Subcutaneous adipose tissue (tissue), 4 donors: Measurements from ENCODE around the gene POLE3. TPM values are rescaled to one million over a fixed set of nuclear protein-coding genes. Genes with fewer than 3 reads are reported as not detected.

Experiments
- CTCF ChIP-seq: fragments of 450-650 bp; IDR thresholded peaks from one replicate; pipeline ENCODE4 v1.5.1; 2016; ENCODE audit warnings: low read depth, mild to moderate bottlenecking, control low read depth, antibody characterized with exemption, moderate library complexity
- total RNA-seq, 4 donors: library from RNA; depleted of rRNA; stranded (reverse); fragments of >200 nt; gene quantifications; one replicate each; pipeline ENCODE4 v1.1.0, GENCODE V29; 2016

The POLE3 gene
- total RNA-seq, 4 donors from 2014 or later, result 20.7 to 28.4 (median 27.0) TPM

GRCh38 chr9:113375057-113376023 is 35.1 kb downstream of the POLE3 start:
- TF ChIP-seq CTCF, result no peak

DNA sequence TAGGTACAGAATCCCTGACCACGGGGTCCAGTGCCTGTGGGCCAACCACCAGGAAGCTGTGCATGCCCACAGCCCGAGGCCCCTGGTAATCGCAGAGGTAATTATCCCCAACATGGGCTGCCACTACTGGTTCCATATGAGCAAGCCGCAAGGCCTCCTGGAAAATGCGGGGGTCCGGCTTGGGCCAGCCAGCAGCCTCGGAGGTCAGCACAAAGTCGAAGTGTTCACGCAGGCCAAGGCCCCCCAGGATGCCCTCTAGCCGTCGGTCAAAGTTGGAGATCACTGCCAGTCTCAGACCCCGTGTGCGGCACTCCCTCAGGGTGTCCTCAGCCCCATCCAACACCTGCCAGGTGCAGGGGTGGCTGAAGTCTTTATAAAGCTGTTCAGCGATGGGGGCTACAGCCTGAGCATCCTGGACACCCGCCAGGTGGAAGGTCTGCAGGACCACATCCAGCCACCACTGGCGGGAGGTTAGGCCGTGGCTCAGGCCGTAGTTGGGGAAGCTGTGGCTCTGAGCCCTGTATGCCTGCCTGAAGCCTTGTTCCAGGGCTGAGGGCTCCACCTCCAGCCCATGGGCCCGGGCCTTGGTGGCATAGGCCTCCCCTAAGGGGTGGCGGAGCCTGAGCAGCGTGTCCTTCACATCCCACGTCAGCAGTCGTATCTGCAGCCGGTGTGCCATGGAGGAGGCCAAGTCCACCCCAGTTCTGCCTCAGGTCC is 36.6 kb downstream of the POLE3 start:
- no peak for TF ChIP-seq CTCF

DNA sequence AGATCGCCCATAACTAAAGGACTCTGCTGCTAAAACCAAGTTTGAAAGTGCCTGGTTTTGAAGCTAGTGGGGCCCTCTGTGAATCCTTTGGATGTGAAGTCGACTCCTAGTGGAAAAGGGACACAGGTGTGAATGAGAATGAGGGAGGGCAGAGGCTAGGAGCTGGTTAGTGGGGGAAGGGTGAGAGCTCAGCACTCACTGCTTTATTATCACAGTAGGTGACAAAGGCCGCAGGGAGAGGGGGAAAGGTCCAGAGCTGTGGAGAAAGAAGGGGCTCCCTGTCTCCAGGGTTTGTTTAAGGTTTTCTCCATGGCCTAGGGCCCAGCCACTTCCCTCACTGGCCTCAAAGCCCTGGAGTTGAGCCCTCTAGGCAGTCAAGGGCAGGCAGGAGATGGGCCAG is 37.2 kb downstream of the POLE3 start:
- no peak for TF ChIP-seq CTCF

- no peak for TF ChIP-seq CTCF
These were observed 38.4 kb downstream of the POLE3 start for GRCh38 chr9:113372059-113372458.

DNA sequence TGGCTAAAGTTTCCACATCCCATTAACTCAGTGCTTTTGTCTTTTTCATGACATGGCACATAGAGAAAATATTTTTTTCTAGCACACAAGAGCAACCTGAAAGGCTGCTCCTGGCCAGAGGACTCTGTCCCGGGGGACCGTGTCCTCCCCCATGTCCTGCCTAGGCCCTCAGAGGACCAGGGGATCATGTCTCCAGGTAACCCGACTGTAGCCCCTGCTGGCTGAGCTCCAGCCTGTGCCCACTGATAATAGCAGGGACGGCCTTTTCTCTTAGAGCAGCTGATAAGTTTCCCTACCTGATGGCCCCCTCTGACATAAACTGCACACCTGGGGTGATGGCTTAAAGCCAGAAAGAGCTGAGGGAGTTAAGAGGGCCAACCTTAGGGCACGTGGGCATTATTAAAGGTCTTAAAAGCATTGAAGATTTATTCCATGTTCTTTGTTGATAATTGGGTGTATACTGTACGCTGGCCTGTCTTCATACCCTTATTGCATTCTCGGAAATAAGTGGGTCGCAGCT is 39.6 kb downstream of the POLE3 start:
- no peak for TF ChIP-seq CTCF

- no peak for TF ChIP-seq CTCF
These were observed 40.7 kb downstream of the POLE3 start for GRCh38 chr9:113369855-113370140.

DNA sequence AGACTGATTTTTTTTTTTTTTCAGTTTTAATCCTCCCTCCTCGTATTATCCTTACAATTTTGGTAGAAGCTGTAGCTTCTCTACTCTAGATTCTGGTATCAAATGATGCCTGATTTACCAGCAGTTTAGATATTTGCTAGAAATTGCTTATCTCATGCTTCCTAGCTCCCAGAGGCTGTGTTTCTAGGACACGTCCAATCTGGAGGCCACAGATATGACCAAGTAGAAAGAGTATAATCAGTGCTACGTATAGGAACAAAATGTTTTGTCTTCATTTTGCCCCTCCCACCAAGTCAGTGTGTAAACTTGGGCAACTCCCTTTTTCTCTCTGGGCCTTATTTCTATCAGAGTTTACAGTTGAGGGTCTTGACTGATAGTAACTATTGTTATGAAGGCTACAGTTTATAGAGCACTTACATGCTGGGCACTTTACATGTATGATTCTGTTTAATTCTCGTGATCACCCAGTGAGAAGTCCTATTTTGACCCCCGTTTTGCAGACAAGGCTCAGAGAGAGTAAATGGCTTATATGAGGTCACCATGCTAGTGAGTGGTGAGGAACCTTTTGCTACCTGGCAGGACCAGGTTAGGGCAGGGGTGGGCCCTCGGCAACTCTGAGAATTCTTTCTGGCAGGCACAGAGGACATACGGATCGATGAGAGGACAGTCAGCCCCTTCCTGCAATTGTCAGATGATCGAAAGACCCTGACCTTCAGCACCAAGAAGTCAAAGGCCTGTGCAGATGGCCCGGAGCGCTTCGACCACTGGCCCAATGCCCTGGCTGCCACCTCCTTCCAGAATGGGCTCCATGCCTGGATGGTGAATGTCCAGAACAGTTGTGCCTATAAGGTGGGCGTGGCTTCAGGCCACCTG is 41.3 kb downstream of the POLE3 start:
- no peak for TF ChIP-seq CTCF
